Liver (tissue), 3 donors: ENCODE measurements around the gene RGS10.
"Not testable (repeated sequence)": the region's sequence is repeated elsewhere in the genome, so short reads cannot be mapped to it uniquely, and the experiment has no call there.

ENCODE experiments used
- ATF3 ChIP-seq: IDR thresholded peaks from 2 replicates; pipeline ENCODE4 v1.6.1; 2016; ENCODE audit warnings: antibody characterized with exemption
- CTCF ChIP-seq: fragments of 150-350 bp; IDR thresholded peaks from 2 replicates; pipeline ENCODE4 v1.5.1; 2017; ENCODE audit warnings: improper control_type of control experiment, low read depth, low read length; ENCODE audit not compliant: missing input control
- GABPA ChIP-seq, 2 donors: IDR thresholded peaks in 1 of 2; conservative IDR thresholded peaks in 1 of 2; 2 replicates each; pipeline ENCODE4 v1.6.1; 2016; ENCODE audit warnings: antibody characterized with exemption in 2 of 2, mild to moderate bottlenecking in 1 of 2, moderate library complexity in 1 of 2
- JUND ChIP-seq, 2 donors: IDR thresholded peaks; 2 replicates each; pipeline ENCODE4 v1.6.1; 2016; ENCODE audit warnings: antibody characterized with exemption in 2 of 2
- MAX ChIP-seq: IDR thresholded peaks from 2 replicates; pipeline ENCODE4 v1.6.1; 2016; ENCODE audit warnings: antibody characterized with exemption
- RAD21 ChIP-seq, 2 donors: IDR thresholded peaks; 2 replicates each; pipeline ENCODE4 v1.6.1; 2016; ENCODE audit warnings: antibody characterized with exemption in 2 of 2, mild to moderate bottlenecking in 2 of 2
- REST ChIP-seq: IDR thresholded peaks from 2 replicates; pipeline ENCODE4 v1.6.1; 2016; ENCODE audit warnings: antibody characterized with exemption, mild to moderate bottlenecking
- RXRA ChIP-seq, 2 donors: IDR thresholded peaks; 2 replicates each; pipeline ENCODE4 v1.6.1; 2017 to 2018; ENCODE audit warnings: antibody characterized with exemption in 2 of 2, mild to moderate bottlenecking in 1 of 2
- SP1 ChIP-seq: IDR thresholded peaks from 2 replicates; pipeline ENCODE4 v1.6.1; 2018; ENCODE audit warnings: antibody characterized with exemption, mild to moderate bottlenecking
- TAF1 ChIP-seq: conservative IDR thresholded peaks from 2 replicates; pipeline ENCODE4 v1.6.1; 2016; ENCODE audit warnings: antibody characterized with exemption, mild to moderate bottlenecking
- YY1 ChIP-seq: IDR thresholded peaks from 2 replicates; pipeline ENCODE4 v1.6.1; 2016; ENCODE audit warnings: antibody characterized with exemption, mild to moderate bottlenecking
- ZBTB33 ChIP-seq: IDR thresholded peaks from 2 replicates; pipeline ENCODE4 v1.6.1; 2016; ENCODE audit warnings: antibody characterized with exemption
- donor health status: healthy.
- donor health status: healthy.

- TF ChIP-seq CTCF; SP1; GABPA (IDR thresholded peaks at IDR 0.05 in 1 of 2, conservative IDR thresholded peaks at IDR 0.05 in 1 of 2); TAF1; ATF3; RXRA (IDR thresholded peaks at IDR 0.05); REST; ZBTB33; RAD21 (IDR thresholded peaks at IDR 0.05); YY1; JUND (IDR thresholded peaks at IDR 0.05); MAX: not testable (repeated sequence)
Measured at GRCh38 chr10:119559511-119559910, 17.0 kb upstream of the RGS10 start.
